GM18858 (cell line): ENCODE measurements around the gene MOB1B.
"Not testable (repeated sequence)": the region's sequence is repeated elsewhere in the genome, so short reads cannot be mapped to it uniquely, and the experiment has no call there.

Experiments used
- ATAC-seq: cut with Tn5 transposase; IDR thresholded peaks from one replicate; pipeline ENCODE4 v1.9.1; 2021; ENCODE audit not compliant: unreplicated experiment

The MOB1B gene

DNA sequence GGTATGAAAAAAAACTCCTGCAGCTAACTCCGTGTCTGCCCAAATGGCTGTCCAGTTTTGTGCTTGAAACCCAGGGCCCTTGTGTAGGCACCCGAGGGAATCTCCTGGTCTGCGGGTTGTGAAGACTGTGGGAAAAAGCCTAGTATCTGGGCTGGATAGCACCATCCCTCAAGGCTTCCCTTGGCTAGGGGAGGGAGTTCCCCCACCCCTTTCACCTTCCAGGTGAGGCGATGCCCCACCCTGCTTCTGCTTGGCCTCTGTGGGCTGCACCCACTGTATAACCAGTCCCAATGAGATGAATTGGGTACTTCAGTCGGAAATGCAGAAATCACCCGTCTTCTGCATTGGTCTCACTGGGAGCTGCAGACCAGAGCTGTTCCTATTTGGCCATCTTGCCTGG, 102.9 kb downstream of the MOB1B start:
- ATAC-seq: not testable (repeated sequence)

DNA sequence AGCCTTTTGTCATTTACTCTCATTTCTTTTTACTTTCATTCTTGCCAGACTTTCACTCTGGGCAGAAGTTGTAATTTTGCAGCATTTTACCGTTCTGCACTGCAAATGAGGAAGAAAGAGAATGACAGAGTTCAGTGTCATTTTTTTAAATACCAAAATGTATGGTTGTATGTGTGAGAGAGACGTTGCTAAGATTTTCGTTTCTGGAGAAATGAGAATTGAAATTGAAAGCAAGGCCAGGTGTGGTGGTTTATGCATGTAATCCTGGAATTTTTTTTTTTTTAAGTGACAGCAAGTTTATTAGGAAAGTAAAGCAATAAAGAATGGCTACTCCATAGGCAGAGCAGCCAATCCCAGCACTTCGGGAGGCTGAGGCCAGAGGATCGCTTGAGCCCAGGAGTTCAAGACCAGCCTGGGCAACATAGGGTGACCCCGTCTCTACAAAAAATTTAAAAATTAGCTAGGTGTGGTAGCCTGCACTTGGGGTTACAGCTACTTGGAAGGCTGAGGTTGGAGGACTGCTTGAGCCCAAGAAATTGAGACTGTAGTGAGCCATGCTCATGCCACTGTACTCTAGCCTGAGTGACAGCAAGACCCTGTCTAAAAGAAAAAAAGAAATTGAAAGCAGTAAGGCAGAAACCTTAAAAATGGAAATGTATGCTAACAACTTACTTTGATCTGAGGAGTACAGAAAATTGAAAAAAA, 104.2 kb downstream of the MOB1B start:
- ATAC-seq: peak; percentile 82

DNA sequence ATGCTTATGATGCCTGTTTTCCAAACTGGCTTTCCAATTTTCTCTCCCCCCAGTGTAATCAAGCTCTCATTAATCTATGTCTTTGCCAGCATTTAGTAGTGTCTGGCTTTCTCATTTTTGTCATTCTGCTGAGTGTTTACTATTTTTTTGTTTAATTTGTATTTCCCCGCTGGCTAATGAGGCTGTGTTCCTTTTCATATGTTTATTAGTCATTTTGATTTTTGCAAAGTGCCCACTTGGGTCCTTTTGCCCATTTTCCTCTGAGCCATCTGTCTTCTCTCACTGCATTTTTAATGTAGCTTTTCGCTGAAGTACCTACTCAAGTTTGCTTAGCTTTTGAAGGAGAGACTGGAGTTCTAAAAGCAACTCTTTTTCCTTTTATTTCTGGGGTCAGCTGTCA, 106.0 kb downstream of the MOB1B start:
- no peak for ATAC-seq

DNA sequence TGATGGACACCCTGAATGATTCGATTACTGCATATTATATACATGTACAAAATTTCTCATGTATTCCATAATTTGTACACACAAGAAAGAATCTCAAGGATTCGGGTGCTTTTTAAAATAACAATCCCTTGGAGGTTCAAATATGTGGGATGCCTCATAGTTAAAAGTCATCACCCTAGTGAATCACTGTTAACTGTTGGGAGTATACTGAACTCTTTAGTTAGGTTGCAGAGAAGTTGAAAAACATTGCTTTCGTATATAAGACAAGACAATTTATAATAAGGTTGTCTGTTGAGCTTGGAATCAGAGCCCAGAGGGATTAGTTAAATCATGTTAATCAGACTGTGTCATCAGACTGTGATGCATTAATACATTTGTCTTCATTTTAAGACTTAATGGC, 106.9 kb downstream of the MOB1B start:
- no peak for ATAC-seq

DNA sequence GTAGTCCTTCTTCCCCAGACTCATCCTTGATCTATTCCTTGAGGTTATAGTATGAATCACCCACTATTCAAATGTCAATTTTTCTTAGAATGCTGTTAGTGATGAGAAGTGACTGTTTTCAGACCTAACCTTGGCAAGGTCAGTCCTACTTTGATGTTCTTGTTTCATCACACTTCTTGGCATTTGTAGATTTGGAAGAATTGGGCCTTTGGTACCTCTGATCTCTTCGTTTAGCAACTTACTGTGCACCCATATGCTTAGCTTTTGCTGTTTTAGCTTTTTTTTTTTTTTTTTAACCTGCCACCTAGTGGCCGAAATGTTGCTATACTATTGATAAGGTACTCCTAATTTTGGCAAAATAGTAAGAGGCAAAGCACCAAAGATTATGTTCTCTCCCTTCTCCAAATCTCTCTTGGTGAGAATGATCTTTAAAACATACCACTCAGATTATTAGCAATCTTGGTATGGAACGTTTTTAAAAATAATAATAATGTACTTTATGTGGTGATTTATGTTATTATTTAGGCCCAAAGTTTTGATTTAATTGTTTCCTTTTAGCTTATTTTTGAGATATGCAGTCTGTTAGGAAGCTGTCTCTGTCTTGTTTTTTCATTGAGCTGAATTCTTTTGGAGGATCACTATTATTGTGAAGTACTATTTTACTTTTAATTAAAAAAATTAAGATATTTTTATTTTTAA, 107.9 kb downstream of the MOB1B start:
- ATAC-seq: peak; percentile 38

DNA sequence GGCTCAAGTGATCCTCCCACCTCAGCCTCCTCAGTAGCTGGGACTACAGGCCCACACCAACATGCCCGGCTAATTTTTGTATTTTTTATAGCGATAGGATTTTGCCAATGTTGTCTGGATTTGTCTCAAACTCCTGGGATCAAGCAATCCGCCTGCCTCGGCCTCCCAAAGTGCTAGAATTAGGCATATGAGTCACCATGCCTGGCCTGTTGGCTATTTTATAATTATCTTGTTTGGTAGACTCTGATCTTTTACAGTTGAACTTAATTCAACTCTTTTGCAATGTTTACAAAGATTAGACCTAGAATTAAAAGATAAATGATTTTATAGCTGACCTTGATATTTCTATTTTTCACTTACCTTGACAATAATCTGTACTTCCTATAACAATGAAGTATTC, 109.3 kb downstream of the MOB1B start:
- no peak for ATAC-seq

DNA sequence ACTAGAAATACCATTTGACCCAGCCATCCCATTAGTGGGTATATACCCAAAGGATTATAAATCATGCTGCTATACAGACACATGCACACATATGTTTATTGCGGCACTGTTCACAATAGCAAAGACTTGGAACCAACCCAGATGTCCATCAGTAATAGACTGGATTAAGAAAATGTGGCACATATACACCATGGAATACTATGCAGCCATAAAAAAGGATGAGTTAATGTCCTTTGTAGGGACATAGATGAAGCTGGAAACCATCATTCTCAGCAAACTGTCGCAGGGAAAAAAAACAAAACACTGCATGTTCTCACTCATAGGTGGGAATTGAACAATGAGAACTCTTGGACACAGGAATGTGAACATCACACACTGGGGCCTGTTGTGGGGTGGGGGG, 115.2 kb downstream of the MOB1B start:
- not testable (repeated sequence) for ATAC-seq

DNA sequence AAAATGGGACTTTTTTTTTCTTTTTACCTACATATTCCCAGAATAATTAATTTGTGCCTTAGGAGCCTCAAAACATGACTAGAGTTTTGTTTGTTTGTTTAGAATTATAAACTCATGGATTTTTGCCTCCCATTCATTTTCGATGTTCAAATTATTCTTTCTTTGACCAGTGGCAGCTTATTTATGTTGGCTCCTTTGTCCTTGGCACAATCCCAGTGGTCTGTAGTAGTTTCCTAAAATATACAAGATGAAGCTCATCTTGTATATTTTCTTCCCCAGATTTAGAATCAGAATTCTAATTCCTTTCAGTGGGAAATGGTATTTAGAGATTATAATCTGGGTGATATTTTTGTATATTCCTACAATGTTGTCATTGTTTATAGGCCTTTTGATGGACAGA, 118.4 kb downstream of the MOB1B start:
- no peak for ATAC-seq

DNA sequence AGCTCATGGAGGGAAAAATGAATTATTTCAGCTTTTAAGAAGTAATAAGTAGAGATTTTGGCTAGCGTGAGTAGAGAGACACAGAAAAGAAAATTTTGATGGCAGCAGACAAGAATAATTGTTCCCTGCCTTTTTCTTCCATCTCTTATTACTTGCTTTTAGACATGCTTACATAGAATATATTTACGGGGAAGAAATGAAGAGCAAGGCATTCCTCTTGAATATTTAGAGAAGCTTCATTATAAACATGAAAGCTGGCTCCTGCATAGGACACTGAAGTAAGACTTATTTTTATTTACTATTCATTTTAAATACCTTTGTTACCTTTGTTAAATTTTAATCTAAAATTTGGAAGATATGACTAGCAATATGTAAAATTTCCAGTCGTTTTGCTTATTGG, 123.5 kb downstream of the MOB1B start:
- ATAC-seq: peak; percentile 12

DNA sequence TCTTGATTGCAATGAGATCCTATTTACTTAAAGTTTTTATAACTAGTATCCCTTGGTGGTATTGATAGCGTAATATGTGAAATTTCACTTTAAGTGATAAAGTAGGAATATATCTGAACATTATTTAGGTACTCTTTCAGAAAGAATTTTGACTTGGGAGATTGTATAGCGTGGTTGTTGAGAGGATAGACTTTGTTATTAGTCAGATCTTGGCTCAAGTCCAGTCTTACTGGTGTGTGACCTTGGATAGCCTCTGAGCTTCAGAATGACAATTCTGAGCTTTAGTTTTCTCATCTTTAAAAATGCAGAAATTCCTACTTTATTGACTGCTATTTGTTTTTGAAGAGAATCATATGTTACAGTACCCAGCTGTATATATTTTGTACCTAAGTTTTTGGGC, 123.9 kb downstream of the MOB1B start:
- peak; percentile 66 for ATAC-seq

DNA sequence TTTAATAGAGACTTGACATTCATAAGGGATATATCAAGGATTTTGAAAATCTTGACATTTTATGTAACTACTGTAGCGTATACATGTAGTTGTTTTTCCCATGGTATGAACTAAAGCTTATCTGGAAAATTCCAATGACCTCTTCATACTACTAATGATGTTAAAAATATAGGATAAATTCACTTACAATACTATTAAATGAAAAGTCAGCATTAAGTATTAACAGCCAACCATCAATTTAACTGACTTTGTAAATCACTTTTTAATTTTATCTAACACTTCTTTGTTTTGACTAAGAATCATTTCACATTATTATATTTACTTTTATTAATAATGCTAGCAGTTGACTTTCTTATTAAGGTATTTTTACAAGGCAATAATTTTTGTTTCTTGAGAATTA, 125.4 kb downstream of the MOB1B start:
- no peak for ATAC-seq

DNA sequence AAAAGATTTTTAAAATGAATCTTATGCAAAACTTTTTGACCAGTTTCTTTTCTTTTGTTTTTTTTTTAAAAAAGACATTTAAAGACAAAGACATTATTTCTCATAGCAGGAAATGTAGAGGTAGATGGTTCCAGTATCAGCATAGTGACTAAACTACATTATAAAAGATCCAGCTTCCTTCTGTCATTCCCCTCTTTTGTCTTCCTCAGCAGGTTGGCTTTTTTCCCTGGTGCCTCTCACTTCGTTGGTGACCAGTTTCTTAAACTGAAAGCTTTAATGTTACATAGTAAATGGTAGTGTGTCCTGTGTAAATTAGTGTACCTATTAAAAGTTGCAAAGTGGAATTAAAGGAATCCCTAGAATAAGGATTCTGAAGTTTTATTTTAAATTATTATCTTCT, 127.3 kb downstream of the MOB1B start:
- ATAC-seq: no peak

DNA sequence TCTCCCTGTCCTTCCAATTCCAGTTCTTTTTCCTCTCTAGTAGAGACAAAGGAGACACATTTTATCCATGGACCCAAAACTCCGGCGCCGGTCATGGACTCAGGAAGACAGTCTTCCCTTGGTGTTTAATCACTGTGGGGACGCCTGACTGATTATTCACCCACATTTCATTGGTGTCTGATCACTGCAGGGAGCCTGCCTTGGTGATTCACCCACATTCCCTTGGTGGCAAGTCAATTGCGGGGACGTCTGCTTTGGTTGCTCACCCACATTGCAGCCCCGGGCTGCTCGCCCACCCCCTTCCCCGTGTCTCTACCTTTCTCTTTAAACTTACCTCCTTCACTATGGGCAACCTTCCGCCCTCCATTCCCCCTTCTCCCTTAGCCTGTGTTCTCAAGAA, 129.9 kb downstream of the MOB1B start:
- ATAC-seq: not testable (repeated sequence)
